Globus pallidus (tissue), 1 donor: Measurements from ENCODE around the gene SKA2.
"Not testable (repeated sequence)": the region's sequence is repeated elsewhere in the genome, so short reads cannot be mapped to it uniquely, and the experiment has no call there.

Experiments
- DNase-seq: peaks from one replicate; pipeline ENCODE4 v3.0.0-alpha.2; 2015; ENCODE audit warnings: low spot score

SKA2 gene, protein sequence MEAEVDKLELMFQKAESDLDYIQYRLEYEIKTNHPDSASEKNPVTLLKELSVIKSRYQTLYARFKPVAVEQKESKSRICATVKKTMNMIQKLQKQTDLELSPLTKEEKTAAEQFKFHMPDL

DNA sequence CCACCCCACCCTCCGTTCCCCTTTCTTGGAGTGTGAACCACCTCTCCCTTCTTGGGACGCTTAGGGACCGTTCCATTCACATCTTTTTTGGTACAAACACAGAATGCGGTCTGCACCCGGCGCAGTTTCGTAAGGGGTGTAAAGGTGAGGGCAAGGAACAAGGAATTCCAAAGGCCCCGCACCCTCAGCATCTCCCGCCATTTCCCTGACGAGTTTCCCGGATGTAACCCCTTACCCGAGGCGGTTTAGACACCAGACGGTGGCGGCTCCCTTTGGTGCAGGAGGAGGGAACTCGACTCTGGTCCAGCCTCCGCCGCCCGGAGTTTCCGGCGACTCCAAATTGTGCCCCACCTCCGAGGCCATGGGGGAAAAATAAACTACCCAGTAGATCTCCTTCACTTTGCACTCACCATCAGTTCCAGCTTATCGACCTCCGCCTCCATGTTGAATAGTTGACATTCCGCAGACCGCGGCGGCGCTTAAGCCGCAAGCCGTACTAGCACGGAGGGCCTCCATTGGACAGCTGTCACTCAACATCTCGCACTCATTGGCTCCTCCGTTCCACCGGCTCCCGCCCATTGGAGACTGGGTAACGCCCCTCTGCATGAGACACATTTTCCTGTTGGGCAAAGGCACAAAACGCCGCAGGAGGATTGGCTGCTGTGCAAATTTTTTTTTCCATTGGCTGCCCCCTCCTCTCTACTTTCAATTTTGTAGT, at the start of gene SKA2:
Gene SKA2 (minus strand): TSS at position 466 of the 718 bp plus-strand sequence. CDS start 23 bp downstream, at position 443.
- no peak for DNase-seq

DNA sequence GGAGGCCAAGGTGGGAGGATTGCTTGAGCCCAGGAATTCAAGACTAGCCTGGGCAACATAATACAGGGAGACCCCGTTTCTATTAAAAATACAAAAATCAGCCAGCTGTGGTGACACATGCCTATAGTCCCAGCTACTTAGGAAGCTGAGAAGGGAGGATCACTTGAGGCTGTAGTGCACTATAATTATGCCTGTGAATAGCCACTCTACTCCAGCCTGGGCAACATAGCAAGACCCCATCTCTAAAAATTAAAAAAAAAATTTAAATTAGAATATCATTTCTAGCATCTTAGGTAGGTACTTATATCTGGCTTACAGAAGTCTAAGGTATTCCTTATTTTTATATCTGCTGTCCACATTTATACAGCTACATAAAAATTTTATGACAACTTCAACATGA, 47.3 kb upstream of the SKA2 start:
- DNase-seq: no peak

DNA sequence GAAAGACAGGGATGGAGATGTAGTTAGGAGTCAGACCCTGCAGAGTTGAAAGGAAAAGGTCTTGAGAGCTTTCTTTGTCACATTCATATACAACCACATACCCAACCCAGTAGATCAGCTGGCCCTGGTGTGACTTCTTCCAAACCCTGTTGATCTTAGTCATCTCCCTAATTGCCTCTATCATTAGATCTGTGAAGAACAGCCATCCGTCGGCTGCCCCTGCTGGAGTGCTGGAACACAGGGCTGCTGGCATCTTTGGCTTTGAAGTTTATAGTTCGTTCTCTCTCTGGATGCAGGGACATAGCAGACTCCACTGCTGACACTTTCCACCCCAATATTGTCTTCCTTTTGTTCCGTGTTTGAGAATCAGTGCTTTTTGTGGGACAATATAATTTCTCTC, 44.4 kb upstream of the SKA2 start:
- no peak for DNase-seq

DNA sequence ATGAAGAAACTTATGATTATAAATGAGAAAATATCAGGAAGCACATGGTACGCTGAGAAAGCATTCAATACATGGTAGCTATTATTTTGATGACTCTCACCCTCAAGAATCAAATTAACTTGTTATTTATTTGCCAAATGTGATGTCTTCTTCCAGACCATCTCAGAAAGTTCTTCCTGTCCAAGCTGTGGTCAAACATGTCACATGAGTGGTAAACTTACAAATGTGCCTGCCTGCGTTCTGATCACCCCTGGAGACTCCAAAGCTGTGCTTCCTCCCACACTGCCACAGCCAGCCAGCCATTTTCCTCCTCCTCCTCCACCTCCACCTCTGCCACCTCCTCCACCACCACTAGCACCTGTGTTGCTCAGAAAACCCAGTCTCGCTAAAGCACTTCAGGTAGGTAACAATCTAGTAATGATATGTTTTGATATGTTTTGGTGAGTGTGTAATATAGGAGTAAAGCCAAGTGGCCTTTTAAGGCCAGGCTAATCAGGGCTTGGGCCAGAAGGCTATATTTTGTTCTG, 38.4 kb upstream of the SKA2 start:
- DNase-seq: no peak

DNA sequence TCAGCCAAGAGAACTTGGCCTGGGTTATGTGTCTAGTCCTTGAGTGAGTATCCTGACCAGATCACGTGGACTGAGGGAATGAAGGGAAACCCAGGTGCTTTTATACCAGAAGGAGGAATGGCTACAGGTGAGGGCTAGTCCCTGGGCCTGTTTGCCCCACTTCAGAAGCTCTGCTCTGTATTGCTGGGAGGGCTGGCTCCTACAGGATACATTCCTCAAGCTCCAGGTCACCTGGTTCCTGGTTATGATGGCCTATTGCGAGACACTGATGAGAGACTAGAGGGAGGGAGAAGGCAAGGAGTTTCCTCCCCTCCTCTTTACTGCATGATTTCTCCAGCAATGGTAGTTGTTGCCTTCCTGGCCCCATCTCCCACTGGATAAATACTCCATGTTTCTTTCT, 35.8 kb upstream of the SKA2 start:
- DNase-seq: no peak

DNA sequence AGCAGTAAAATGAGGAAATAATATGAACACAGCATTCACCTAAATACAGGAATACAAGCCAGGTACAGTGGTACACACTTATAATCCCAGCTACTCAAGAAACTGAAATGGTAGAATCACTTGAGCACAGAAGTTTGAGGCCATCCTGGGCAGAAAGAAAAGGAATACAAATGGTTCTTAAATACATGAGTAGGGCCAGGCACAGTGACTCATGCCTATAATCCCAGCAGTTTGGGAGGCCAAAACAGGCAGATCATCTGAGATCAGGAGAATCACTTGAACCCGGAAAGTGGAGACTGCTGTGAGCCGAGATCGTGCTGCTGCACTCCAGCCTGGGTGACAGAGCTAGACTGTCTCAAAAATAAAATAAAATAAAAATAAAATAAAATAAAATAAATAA, 31.9 kb upstream of the SKA2 start:
- DNase-seq: no peak

DNA sequence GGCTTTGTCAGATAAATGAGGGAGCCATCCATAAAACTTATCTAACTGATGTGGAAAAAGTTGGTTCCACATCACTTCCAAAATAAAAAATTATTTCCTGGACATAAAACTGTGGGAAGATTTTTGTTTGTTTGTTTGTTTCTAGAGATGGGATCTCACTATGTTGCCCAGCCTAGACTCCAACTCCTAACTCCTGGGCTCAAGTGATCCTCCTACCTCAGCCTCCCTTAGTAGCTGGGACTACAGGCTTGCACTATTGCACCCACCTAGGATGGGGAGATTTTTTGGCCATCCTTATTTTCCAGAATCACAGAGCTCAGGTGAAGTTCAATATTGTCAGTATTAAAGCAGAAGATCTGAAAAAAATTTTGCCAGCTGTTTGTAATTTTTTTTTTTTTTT, 31.0 kb upstream of the SKA2 start:
- DNase-seq: no peak

DNA sequence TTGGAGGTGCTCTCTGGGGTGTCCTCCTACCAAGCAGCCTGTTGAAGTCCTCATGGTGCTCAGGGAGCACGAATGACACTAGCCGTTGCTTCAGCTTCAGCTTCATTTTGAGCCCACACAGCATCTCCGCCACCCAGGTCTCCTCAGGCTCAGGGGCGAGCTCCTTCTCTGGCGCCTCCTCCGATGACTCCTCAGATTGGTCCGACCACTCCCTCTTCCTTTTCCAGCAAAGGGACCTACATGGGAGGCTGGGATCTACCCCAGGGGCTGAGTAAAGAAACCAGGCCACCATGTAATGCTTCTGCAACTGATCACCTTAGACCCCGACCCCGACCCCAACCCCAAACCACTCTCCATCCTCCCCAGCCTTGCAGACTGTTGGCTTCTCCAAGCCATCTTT, 26.5 kb upstream of the SKA2 start:
- no peak for DNase-seq

DNA sequence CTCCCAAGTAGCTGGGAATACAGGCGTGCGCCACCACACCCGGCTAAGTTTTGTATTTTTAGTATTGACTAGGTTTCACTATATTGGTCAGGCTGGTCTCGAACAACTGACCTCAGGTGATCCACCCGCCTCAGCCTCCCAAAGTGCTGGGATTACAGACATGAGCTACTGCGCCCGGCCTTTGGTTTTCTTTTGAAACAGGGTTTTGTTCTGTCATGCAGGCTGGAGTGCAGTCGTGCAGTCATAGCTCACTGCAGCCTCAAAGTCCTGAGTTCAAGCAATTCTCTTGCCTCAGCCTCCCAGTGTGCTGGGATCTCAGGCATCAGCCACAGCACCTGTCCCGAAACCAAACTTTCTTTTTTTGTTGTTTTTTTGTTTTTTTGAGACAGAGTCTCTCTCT, 25.6 kb upstream of the SKA2 start:
- no peak for DNase-seq

DNA sequence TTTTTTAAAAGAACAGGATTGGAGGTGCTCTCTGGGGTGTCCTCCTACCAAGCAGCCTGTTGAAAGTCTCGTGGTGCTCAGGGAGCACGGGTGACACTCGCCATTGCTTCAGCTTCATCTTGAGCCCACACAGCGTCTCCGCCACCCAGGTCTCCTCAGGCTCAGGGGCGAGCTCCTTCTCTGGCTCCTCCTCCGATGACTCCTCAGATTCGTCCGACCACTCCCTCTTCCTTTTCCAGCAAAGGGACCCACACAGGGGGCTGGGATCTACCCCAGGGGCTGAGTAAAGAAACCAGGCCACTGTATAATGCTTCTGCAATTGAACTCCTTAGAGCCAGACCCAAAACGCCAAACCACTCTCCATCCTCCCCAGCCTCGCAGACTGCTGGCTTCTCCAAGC, 24.6 kb upstream of the SKA2 start:
- DNase-seq: not testable (repeated sequence)

DNA sequence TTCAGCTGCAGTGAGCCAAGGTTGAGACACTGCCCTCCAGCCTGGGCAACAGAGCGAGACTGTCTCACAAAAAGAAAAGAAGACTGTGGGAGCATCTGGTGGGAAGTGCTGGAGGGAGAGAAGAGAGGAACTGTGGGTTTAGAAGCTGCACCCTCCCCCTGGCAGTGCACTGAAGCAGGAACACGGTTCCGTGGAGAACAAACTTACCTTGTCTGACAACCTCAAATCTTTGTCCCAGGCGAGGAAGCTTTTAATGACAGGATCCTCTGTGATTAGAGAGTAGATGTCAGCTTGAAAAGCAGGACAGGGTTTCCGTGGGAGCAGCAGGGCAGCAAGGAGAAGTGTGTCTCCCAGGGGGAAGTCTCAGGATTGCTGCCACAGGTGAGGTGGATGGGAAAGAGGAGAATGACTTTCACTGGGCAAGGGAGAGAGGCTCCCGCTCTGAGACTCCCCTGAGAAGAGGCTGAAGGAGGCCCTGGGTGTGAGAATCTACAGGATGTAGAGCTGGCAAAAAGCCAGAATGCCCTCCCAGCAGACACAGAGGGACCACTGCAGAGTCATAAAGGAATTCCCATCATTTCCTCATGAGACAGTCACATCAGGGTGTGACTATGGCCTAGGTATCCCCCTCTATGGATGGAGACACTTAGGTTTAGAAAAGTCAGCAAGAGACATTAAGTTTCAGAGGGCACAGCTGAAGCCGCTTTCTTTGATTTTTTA, 23.4 kb upstream of the SKA2 start:
- DNase-seq: no peak

DNA sequence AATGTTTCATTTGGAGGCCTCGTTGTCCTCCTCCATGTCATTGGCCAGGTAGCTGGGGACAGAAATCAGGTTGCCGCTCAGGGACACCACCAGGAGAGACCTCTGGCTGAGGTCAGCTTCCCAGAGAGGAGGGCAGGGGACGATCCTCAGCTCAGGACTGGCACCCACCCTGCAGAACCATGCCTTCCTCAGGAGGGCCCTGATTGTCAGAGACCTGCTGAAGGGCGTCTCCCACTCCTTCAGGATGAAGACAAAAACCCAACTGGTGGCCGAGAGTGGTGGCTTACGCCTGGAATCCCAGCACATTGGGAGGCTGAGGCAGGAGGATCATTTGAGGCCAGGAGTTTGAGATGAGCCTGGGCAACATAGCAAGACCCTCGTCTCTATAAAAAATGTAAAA, 20.1 kb upstream of the SKA2 start:
- no peak for DNase-seq

DNA sequence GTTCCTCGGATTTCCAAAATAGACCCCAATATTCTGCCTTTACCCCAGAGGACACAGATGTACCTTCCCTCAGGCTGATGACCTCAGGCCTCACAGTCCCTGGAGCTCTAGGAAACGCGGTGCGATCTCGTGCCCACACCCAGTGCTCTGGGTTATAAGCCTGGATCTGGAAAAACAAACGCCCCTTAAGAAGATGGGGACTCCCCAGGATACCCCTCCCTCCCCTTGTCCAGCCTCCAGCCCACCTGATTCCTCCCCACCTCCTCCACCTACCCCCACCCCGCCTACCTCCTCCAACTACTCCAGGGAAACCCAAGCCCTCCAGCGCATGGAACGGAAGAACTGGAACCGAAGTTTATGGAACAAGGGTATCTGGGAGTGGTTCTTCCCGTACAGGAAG, 19.7 kb upstream of the SKA2 start:
- no peak for DNase-seq

DNA sequence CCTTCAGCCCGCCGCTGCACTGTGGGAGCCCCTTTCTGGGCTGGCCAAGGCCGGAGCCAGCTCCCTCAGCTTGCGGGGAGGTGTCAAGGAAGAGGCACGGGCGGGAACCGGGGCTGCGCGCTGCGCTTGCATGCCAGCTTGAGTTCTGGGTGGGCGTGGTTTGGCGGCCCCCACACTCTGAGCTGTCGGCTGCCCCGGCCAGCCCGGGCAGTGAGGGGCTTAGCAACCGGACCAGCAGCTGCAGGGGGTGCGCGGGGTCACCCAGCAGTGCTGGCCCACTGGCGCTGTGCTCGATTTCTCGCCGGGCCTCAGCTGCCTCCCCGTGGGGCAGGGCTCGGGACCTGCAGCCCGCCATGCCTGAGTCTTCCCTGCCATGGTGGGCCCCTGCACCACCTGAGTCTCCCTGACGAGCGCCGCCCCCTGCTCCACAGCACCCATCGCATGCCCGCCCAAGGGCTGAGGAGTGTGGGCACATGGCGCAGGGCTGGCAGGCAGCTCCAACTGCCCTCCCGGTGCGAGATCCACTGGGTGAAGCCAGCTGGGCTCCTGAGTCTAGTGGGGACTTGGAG, 17.5 kb upstream of the SKA2 start:
- DNase-seq: no peak

DNA sequence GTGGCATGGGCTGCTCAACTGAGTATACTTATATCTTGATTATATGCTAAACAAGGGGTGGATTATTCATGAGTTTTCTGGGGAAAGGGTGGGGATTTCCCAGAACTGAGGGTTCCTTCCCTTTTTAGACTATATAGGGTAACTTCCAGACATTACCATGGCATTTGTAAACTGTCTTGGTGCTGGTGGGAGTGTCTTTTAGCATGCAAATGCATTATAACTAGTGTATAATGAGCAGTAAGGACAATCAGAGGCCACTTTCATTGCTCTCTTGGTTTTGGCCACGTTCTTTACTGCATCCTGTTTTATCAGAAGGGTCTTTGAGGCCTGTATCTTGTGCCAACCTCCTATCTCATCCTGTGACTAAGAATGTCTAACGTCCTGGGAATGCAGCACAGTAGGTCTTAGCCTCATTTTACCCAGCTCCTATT, 12.6 kb upstream of the SKA2 start:
- DNase-seq: no peak

DNA sequence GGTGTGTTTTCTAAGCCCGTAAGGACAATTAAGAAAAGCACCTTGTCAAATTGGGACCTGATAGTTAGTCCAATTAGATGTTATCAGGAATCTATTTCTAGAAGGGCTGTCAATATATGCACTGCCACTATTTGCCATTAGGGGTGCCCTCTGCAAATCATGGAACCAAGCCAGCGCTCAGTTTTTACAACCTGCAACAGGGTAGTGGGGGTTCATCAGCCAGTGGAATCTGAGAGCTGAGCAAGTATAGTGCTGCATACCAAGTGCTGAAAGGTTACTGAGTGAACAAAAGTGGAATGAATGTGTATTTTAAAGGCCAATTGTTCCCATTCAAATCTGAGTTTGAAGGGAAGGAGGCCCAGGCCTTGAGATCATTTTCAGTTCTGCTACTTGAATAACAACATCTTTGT, 11.0 kb upstream of the SKA2 start:
- peak; percentile 77 for DNase-seq

DNA sequence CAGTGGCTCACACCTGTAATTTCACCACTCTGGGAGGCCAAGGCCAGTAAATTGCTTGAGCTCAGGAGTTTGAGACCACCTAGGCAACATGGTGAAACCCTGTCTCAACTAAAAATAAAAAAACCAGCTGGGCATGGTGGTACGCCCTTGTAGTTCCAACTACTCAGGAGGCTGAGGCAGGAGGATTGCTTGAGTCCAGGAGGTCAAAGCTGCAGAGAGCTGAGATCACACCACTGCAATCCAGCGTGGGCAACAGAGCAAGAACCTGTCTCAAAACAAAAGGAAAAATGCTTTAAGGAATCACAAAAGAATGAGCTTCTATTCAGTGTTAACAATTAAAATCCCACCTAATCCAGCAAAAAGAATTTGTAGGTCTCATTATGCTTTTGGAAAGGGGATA, 6.5 kb upstream of the SKA2 start:
- DNase-seq: no peak

DNA sequence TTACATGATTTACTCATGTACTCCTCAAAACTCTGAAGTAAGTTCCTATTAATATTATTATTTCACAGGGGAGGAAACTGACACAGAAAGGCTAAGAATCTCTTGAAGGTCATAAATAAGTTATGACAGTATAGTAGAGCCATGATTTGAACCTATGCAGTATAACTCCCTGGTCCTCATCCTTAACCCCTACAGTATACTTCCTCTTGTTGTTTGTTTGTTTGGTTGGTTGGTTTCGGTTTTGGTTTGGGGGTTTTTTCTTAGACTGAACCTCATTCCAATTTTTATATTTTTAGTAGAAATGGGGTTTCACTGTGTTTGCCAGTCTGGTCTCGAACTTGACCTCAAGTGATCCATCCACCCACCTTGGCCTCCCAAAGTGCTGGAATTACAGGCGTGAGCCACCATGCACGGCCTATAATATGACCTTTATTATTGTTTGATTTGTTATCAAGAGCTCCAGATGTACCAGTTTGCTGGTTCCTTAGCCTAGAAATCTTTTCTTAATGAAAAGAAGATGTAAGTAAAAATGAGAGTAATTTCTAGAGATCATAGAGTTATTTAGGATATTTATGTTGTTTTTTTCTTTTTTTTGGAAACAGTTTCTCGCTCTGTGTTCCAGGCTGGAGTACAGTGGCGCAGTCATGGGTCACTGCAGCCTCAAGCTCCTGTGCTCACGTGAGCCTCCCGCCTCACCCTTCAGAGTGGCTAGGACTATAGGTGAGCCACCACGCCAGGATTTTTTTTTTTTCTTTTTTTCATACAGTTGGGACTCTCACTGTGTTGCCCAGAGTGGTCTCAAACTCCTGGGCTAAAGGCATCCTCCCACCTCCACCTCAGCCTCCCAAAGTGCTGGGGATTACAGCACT, 5.4 kb upstream of the SKA2 start:
- no peak for DNase-seq

DNA sequence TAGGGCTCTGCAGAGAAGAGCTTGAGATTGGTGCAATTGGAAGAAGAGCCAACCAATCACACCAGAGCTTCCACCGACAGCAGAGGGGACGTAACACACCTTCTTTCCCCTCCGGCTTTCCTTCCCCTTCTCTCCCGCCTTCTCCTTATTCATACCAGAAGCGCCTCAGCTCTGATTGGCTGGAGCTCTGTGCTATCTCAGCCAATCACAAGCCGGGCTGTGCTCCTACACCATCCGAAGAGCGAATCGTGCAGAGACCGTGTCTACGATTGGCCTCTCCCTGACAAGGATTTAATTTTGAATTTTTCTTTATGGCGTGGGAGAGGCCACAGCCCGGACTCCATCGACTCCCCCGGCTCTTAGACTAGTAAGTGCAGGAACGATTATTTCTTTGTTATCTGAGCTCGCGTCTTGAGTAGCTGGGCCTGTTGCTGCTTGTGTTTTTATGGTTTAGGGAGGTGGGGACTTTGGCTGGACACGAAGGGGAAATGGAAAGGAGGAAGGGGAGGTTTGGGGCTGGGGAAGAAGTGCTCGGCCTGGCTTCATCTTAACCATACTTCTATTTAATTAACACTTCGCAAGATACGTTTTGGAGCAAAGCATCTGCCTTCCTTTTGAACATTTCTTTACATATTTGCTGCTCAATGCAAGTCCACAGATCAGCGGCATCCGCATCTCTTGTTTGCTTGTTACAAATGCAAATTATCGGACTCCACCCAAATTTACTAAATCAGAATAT, 622 bp upstream of the SKA2 start, which contains the start of gene PRR11:
Gene PRR11 (plus strand): TSS at position 308 of the 739 bp plus-strand sequence. CDS start 14,007 bp downstream, outside the sequence.
- DNase-seq: peak; percentile 100

DNA sequence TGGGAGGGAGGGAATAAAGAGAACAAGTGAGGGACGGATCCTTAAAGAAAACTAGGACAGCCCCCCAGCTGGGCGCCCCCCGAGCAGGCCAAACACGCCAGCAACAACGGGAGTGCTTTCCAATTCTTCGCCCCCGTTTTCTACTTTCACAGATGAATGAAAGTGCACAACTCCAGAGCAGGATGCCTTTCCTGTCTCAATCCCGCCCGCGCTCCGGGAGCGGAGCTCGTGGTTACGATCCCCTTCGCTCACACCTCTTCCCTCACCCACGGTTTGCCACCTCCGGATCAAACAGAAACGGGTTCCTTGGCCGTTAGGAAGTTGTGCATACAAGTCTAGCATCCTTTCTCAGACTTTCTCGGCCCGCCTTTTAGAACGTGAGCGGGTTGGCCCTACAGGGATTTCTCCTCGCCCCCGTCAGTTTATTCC, 680 bp downstream of the SKA2 start:
- no peak for DNase-seq

DNA sequence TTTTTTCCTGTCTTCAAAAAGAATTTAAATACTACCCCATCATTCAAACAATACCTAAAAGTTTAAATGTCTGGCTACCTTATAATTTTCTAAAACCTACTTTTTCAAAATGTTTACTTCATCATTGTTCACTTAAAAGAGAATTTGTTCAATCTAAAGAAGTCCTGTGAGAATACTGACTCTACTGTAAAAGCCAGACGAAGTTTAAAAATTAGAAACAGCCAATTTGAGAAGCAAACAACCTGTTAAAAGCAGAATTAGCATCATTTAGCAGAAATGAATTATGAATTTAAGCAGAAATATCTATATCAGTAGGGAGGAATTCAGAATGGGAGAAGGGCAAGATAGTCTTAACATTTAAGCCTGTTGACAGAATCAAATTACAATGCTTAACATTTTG, 2.1 kb downstream of the SKA2 start:
- DNase-seq: no peak
